HG03103 (cell line): ENCODE results near the gene ALDH1L1.

ENCODE experiments used
- ATAC-seq: cut with Tn5 transposase; IDR thresholded peaks from one replicate; pipeline ENCODE4 v1.9.1; 2021; ENCODE audit warnings: low read depth; ENCODE audit not compliant: unreplicated experiment

ALDH1L1 gene

DNA sequence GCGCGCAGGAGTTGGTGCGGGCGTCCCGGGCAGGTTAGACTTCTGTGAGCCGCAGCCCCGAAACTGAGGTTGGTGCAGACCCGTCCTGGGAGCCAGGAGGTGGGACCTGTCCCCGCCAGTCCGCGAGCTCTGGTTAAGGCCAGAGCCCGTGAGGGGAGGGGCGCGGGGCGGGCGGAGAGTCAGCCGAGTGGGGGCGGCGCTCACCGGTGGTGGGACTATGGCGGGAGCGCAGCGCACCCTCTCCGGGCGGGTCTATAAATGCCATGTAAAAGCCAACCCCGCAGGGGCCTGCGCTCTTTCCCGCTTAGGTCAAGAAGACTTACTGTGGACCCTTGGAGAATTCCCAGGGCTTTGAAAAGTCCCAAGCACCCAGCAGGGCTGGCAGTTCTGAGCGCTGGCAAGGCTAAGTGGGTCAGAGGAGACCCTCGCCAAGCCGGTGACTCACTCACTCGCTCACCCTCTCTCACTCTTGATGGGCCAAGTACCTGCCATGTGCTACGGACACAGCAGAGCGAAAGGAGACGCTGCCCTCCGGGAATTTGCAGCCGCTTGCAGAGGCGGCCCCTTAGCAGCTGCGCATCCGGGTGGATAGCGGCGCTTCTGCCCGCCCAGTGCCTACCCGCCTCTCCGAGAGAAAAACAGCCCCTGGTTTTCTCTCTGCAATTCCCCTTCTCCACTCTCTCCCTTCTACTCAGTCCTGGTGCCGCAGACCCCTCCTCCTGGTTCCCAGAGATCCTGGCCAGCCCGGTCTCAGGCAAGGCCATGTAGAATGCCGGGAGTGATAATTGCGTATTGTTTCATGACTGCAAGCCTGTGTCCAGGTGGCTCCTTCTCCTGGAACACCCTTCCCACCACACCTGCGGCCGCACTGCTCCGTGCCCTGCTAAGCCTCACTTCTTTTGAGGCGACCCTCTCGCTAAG, at the start of gene ALDH1L1:
TSS of gene ALDH1L1 (minus strand) at position 110 of the 921 bp plus-strand sequence. CDS start 19,607 bp downstream, outside the sequence.
- no peak for ATAC-seq

- no peak for ATAC-seq
These were observed 46.0 kb upstream of the ALDH1L1 start for GRCh38 chr3:126226374-126226773.

- ATAC-seq = no peak
These were observed 36.0 kb upstream of the ALDH1L1 start for GRCh38 chr3:126216416-126216815.

DNA sequence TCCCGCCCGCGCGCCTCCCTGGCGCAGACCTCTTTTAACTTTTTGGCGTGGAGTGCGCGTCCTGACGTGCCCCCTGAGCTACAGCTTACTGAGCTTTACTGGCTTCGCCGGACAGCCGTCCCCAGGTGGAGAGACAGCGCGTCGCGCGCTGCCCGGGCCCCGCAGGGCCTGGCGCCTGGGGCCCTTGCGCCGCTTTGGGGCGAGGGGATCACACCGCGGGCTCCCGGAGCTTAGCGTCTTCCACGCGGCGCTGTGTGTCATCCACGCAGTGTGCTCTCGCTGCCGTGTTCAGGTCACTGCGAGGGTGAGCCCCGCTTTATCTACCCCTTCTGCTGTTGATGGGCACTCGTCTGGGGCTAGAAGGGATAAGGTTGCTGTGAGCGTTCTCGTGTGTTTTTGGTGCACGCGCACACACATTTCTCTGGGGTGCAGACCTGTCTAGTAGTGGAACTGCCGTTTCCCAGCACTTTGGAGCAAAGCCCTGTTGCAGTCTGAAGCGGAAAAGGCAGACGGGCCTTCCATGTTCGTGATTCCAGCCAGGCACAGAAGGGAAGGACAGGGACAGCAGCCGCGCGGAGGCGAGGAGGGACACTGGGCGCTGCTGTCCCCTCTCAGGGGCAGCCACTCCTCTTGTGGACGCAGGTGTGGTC, 33.1 kb upstream of the ALDH1L1 start:
- no peak for ATAC-seq

DNA sequence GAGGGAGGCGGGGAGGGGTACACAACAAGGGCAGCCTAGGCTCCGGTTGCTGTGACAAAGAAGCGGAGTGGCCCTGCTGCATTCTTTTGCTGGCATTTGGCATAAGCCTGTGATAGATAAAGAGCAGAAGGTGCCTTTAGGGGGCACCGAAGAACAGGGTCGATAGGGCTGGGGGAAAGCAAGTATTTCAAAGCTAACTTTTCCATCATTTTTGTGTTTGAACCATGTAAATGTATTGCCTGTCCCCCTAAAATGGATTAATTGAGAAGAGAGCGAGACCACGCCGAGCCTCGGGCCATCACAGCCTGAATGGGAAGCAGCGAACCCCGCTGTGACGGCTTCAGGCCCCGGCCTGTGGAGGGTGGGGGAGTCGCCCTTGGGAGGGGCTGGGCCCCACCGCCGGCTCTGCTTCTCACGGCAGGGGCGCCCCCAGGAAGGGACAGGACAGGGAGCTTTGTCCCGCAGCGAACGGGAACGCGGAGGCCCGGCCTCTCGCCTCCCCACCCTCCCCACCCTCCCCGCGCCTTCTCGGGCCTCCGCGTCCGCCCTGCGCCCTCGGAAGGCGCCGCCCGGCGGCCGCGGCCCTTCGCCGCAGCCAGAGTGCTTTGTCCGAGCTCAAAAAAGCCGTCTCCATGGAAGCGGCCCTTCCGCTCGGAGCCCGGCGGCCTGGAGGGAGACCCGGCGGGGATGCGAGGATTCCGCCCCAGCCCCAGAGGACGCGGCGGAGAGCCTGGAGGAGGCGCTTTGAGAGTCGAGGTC, 32.4 kb upstream of the ALDH1L1 start:
- ATAC-seq = no peak

DNA sequence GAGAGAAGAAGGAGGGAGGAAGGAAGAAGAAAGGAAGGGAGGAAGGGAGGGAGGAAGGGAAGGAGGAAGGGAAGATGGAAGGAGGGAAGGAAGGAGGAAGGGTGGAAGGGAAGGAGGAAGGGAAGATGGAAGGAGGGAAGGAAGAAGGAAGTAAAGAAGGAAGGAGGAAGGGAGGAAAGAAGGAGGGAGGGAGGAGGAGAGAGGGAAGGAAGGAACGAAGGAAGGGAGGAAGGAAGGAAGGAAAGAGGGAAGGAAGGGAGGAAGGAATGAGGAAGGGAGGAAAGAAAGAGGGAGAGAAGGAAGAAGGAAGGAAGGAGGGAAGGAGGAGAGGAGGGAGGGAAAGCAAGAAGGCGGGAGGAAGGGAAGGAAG, 31.8 kb upstream of the ALDH1L1 start:
- no peak for ATAC-seq

DNA sequence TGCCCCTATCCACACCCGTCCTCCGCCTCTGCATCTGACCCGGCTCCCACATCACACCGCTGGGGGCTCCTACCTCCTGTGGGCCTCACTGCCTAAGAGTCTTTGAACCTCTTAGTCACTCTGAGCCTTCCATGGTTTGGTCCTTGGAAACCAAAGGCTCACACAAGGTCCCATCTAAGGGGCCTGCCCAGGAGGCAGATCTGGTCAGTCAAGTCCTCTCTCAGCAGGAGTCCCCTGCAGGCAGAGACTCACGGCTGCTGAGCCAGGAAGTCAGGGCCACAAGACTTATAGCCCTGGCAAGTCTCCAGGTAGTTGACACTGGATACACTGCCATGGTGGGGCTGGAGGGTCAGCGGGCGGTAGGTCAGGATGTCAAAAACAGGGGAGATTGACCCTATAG, 31.2 kb upstream of the ALDH1L1 start:
- ATAC-seq = no peak

GRCh38 chr3:126210606-126211005, 30.2 kb upstream of the ALDH1L1 start:
- no peak for ATAC-seq

- no peak for ATAC-seq
These were observed 29.4 kb upstream of the ALDH1L1 start for GRCh38 chr3:126209741-126210140.

- ATAC-seq = no peak
These were observed 28.3 kb upstream of the ALDH1L1 start for GRCh38 chr3:126208606-126209256.

- no peak for ATAC-seq
These were observed 27.8 kb upstream of the ALDH1L1 start for GRCh38 chr3:126208182-126208581.

DNA sequence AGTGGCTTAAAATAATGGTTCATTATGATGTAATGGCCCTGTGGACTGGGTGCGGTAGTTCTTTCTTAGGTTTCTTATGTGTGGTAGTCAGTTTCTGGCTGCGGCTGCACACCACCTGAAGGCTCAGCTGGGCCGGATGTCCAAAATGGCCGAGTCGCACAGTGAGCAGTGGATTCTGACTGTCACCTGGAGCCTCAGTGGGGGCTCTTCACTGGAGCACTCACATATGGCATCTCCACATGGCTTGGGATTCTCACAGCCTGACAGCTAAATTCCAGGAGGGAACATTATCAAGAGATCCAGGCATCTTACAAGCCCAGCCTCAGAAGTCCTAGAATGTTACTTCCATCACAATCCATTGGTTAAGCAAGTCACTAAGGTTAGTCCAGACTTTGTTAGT, 26.8 kb upstream of the ALDH1L1 start:
- ATAC-seq = no peak

- no peak for ATAC-seq
These were observed 25.6 kb upstream of the ALDH1L1 start for GRCh38 chr3:126205717-126206655.

- ATAC-seq = no peak
These were observed 22.3 kb upstream of the ALDH1L1 start for GRCh38 chr3:126202680-126203079.

DNA sequence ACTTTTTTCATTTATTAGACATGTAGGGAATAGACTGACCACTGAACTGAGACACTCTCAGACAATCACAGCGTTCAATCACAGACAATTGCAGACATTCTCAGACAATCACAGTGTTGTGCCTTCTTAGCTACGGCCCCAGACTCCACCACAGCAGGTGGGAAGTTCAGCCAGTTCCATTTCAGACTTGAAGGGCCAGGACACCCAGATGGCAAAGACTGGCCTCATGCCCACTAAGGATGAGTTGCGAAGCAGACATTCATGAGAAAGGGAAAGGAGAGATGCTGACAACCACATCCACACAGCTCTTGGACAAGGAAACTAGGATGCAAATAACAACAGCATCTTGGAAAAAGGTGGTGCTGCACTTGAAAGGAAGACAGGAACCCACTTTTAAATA, 21.9 kb upstream of the ALDH1L1 start:
- ATAC-seq = no peak

DNA sequence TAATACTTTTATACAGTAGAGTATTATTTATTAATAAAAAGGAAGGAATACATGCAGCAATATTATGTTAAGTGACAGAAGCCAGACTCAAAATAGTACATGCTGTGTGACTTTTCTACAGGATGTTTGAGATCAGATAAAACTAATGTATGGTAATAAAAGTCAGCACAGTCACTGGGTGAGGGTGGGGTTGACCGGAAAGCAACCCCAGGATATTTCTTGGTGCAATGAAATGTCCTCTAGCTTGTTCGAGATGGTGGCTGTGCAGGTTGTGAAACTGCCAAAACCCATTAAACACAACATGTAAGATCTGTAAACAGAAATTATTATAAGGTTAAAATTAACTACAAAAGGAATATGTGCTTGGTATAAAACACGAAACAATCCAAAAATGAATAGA, 20.8 kb upstream of the ALDH1L1 start:
- no peak for ATAC-seq

DNA sequence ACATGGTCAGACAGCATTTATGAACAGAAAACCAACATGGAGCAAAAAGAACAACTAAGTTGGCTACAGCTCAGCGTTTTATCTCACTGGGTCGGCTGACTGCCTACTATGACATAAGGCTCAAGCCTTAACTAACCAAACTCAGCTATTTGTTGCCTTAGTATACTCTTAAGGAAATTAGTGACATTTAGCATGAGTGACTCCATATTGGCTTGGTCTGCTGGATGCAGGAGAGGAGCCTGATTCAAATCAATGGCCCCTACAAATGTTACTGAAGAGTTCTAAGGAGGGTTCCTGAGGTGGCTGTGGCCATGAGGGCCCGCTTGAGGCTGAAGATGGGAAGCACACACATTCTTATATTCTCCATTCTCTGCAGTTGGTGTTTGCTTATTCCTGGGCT, 20.1 kb upstream of the ALDH1L1 start:
- no peak for ATAC-seq

DNA sequence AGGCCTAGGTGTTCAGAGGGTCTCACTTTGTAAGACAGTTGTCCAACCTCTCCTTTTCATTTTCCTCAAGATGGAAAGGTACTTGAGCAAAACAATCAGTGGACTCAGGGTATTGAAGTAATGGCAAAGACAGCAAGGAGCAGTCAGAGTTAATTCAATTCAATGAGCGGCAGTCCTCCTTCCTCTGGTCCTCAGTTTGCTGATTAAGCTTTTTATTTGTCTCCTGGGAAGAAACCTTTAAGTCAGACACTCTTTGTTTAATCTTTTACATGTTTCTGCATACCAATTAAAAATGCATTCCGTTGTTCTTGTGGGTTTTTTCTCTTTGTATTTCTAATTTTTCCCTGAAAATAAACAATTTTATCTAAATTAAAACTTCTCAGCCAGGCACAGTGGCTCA, 18.9 kb upstream of the ALDH1L1 start:
- no peak for ATAC-seq

- no peak for ATAC-seq
These were observed 17.6 kb upstream of the ALDH1L1 start for GRCh38 chr3:126197854-126198584.
